Gastroesophageal sphincter (tissue), 4 donors: Measurements from ENCODE around the gene MYBPH. TPM values are rescaled to one million over a fixed set of nuclear protein-coding genes. Genes with fewer than 3 reads are reported as not detected.

Experiments
- ATAC-seq: fragments of 150-250 bp; one replicate; pipeline ENCODE4 v1.9.1; 2016; ENCODE audit warnings: mild to moderate bottlenecking, moderate library complexity
- H3K27ac ChIP-seq, 4 donors: fragments of 200-600 bp; sonication (generic) in 3 of 4; 1 replicate in 3 of 4; 2 replicates in 1 of 4; pipeline ENCODE4 v1.5.1; 2016 to 2019
- H3K27me3 ChIP-seq: fragments of 200-600 bp; sonication (generic); one replicate; pipeline ENCODE4 v1.5.1; 2019
- H3K36me3 ChIP-seq, 2 donors: fragments of 200-600 bp; sonication (generic); one replicate each; pipeline ENCODE4 v1.5.1; 2019; ENCODE audit warnings: control low read depth in 1 of 2
- H3K4me1 ChIP-seq, 3 donors: fragments of 200-600 bp; sonication (generic); 1 replicate in 2 of 3; 2 replicates in 1 of 3; pipeline ENCODE4 v1.5.1; 2016 to 2019; ENCODE audit warnings: control low read depth in 2 of 3
- H3K4me3 ChIP-seq, 2 donors: fragments of 200-600 bp; sonication (generic); one replicate each; pipeline ENCODE4 v1.5.1; 2019; ENCODE audit warnings: mild to moderate bottlenecking in 1 of 2, moderate library complexity in 1 of 2
- H3K9me3 ChIP-seq, 3 donors: fragments of 200-600 bp; sonication (generic); one replicate each; pipeline ENCODE4 v1.5.1; 2017 to 2019; ENCODE audit warnings: control low read depth in 2 of 3
- EP300 ChIP-seq: sonication (generic); formaldehyde crosslinking; IDR thresholded peaks from one replicate; pipeline ENCODE4 v1.6.1; 2017; ENCODE audit warnings: antibody characterized with exemption, mild to moderate bottlenecking
- POLR2A ChIP-seq, 2 donors: fragments of 450-650 bp; IDR thresholded peaks; one replicate each; pipeline ENCODE4 v1.6.1; 2017; ENCODE audit warnings: antibody characterized with exemption in 2 of 2, mild to moderate bottlenecking in 2 of 2, moderate library complexity in 1 of 2
- POLR2AphosphoS5 ChIP-seq: sonication (generic); formaldehyde crosslinking; IDR thresholded peaks from one replicate; pipeline ENCODE4 v1.6.1; 2017; ENCODE audit warnings: antibody characterized with exemption
- WGBS, 2 donors: methylation state at CpG; one replicate each; pipeline ENCODE4 v1.1.5; 2018; ENCODE audit warnings: low coverage in 1 of 2; 5-methylcytosine and 5-hydroxymethylcytosine counted together
- total RNA-seq, 4 donors: library from RNA; depleted of rRNA; stranded (reverse); fragments of >200 nt; gene quantifications; one replicate each; pipeline ENCODE4 v1.1.0, GENCODE V29; 2016
- TF ChIP-seq, protein P1 (sequence below), 4 experiments: fragments of 200-600 bp in 2 of 4; fragments of 450-650 bp in 2 of 4; sonication (generic) in 1 of 4; IDR thresholded peaks; one replicate each; pipeline ENCODE4 v1.5.1; 2017 to 2019; ENCODE audit warnings: antibody characterized with exemption in 4 of 4, mild to moderate bottlenecking in 2 of 4, moderate library complexity in 2 of 4

MYBPH gene
- total RNA-seq, 4 donors from 2014 or later, result not detected

DNA sequence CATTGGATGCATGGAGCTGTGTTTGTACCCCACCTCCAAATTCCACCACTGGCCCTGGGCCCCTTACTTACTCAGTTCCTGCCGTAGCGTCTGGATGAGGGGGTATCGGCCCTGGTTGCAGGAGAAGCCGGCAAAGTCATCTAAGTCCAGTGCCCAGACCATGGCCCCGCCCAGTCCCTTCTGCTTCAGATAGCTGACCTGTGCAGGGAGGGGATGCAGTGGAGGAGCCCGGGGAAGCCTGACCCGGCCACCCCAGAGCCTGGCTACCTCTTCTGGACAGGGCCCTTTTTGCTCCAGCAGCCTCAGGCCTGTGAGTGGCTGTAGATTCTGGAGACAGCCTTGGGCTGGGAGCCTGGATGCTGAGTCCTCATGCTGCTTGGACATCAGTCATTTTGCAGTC is 42.0 kb upstream of the MYBPH start:
- Histone ChIP-seq H3K27ac (no peak overlapping the region), H3K36me3 (no peaks in the 10 kb centered on the region), H3K27me3 (peaks cover 22% of the 10 kb centered on the region), H3K9me3 (no peaks in the 10 kb centered on the region), H3K4me3 (no peak overlapping the region), H3K4me1 (peaks cover 0 to 6% (median 0%) of the 10 kb centered on the region in 3 donors)
- TF ChIP-seq POLR2A (IDR thresholded peaks at IDR 0.05), result no peak
- no peak for TF ChIP-seq EP300
- no peak for TF ChIP-seq POLR2AphosphoS5
- TF ChIP-seq, protein P1, sequence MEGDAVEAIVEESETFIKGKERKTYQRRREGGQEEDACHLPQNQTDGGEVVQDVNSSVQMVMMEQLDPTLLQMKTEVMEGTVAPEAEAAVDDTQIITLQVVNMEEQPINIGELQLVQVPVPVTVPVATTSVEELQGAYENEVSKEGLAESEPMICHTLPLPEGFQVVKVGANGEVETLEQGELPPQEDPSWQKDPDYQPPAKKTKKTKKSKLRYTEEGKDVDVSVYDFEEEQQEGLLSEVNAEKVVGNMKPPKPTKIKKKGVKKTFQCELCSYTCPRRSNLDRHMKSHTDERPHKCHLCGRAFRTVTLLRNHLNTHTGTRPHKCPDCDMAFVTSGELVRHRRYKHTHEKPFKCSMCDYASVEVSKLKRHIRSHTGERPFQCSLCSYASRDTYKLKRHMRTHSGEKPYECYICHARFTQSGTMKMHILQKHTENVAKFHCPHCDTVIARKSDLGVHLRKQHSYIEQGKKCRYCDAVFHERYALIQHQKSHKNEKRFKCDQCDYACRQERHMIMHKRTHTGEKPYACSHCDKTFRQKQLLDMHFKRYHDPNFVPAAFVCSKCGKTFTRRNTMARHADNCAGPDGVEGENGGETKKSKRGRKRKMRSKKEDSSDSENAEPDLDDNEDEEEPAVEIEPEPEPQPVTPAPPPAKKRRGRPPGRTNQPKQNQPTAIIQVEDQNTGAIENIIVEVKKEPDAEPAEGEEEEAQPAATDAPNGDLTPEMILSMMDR (IDR thresholded peaks at IDR 0.05), result no peak
- WGBS, 2 donors, result no CpG with 5 or more reads among the region's 7 CpGs
- ATAC-seq, result no peak

DNA sequence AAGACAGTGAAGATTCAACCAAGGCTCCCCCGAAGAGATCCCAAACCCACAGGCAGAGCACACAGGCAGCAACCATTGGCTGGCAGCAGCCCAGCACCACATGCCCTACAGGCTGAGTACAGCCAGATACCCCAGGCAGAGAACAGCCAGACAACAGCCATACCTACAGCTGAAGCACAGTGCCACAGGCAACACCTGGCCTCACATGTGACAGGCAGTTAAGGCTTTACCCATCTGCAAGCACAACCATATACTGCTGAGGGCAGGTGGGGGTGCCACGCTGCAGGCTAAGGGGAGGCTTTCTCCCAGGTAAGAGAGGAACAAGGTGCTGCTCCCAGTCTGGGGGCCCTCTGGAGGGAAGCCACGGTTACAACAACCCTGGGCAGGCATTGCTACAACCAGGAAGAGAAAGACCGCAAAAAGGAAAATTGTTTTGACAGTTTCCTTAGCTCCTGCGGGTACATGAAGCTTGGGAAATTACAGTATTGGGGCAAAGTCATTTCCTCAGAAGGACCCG is 41.6 kb upstream of the MYBPH start:
- Histone ChIP-seq H3K27ac (no peak overlapping the region), H3K36me3 (no peaks in the 10 kb centered on the region), H3K4me3 (no peak overlapping the region), H3K9me3 (no peaks in the 10 kb centered on the region), H3K4me1 (peaks cover 0 to 6% (median 0%) of the 10 kb centered on the region in 3 donors), H3K27me3 (peaks cover 22% of the 10 kb centered on the region)
- no peak for ATAC-seq
- 20 to 70% methylated on average over 1 to 4 of the region's 6 CpGs for WGBS, 2 donors
- TF ChIP-seq EP300 (no peak), POLR2AphosphoS5 (no peak), POLR2A (IDR thresholded peaks at IDR 0.05) (no peak)
- TF ChIP-seq, protein P1 (IDR thresholded peaks at IDR 0.05), result no peak

DNA sequence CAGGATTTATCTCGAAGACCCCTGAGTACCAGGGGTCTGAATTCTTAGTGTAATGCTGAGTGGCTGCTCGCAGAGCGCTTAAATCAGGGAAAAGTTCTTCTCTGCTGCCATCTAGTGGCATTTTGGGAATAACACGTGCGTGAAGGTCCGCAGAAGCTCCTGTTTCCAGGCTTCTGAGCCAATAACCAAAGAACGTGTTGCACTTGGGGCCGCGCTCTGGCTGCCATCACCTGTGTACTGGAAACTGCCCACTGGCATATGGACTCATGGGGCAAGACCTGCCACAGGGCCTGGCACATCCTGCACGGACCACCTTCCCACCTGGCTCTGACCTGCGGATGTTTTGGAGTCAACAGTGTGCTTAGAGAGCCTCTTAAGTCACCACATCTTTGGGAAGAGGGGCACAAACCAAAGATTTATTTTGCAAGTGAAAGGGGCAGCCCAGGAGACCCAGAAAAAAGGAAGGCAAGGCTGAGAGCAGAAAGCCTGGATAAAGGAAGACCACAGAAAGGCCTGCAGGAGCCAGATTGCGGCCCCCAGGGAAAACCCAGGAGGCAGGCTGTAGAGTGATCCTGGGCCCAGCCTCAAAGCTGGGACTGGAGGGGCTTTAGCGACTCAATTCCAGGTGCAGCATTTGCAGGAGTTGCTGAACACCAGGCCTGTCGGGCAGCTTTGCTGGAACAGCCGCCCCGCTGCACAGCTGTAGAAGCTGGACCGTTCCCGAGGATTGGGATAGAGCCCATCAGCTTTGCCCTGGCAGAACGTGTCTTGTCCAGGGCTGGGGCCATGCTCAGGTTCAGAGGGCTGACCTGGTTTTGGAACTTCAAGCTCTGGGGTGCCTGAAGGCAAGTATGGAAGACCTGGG is 40.9 kb upstream of the MYBPH start:
- 7 to 42% methylated on average over 4 to 10 of the region's 19 CpGs for WGBS, 2 donors
- H3K27me3 ChIP-seq, result peaks cover 22% of the 10 kb centered on the region
- no peaks in the 10 kb centered on the region for H3K36me3 ChIP-seq
- no peak overlapping the region for H3K27ac ChIP-seq
- peaks cover 0 to 6% (median 0%) of the 10 kb centered on the region in 3 donors for H3K4me1 ChIP-seq
- TF ChIP-seq, protein P1 (IDR thresholded peaks at IDR 0.05), result peak in 3 of 4 experiments; percentile 78 to 83 (median 81)
- no peak for TF ChIP-seq EP300
- H3K4me3 ChIP-seq, result no peak overlapping the region
- H3K9me3 ChIP-seq, result no peaks in the 10 kb centered on the region
- peak; percentile 70 for ATAC-seq

DNA sequence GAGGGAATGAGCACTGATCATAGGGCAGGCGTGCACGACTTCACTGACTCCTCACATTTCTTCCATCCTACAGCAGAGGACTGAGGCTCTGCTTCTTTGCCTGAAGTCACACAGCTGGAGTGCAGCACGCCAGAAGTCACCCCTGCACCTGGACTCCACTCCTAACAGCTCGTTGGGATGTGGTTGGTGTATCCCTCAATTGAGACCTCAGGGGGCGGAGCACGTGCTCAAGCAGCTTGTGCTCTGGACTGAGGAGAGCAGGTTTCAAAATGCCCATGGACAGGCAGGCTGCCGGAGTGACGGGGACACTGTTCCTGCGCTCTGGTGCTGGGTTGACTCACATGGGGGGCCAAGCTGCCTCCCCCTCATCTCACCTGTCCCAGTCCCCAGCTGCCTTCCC is 39.9 kb upstream of the MYBPH start:
- Histone ChIP-seq H3K27ac (no peak overlapping the region), H3K36me3 (no peaks in the 10 kb centered on the region), H3K9me3 (no peaks in the 10 kb centered on the region), H3K27me3 (peaks cover 22% of the 10 kb centered on the region), H3K4me3 (no peak overlapping the region), H3K4me1 (peaks cover 0 to 6% (median 0%) of the 10 kb centered on the region in 3 donors)
- TF ChIP-seq, protein P1 (IDR thresholded peaks at IDR 0.05), result no peak
- TF ChIP-seq EP300 (no peak), POLR2AphosphoS5 (no peak), POLR2A (IDR thresholded peaks at IDR 0.05) (no peak)
- no peak for ATAC-seq
- 59 to 80% methylated on average over 1 to 3 of the region's 9 CpGs for WGBS, 2 donors

DNA sequence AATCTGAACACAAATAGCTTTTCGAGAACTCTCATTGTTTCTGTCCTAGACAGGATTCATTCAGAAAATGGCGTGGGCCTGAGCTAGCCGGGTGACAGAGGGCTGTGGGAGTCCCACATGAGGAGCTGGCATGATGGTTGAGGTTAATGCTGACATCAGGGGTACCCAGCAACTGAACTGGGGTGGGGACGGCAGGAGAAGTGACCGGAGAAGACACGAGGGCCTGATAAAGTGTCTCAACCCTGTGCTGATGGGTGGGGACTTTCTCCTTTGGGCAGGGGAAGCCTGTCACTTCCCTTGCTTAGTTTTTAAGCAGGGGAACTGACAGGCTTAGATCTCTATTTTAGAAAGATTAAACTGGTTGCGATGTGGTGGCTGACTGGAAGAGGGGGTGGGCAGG is 39.2 kb upstream of the MYBPH start:
- Histone ChIP-seq H3K4me1 (peaks cover 0 to 6% (median 0%) of the 10 kb centered on the region in 3 donors), H3K4me3 (no peak overlapping the region), H3K9me3 (no peaks in the 10 kb centered on the region), H3K27me3 (peaks cover 22% of the 10 kb centered on the region), H3K36me3 (no peaks in the 10 kb centered on the region), H3K27ac (no peak overlapping the region)
- no peak for ATAC-seq
- TF ChIP-seq, protein P1 (IDR thresholded peaks at IDR 0.05), result no peak
- TF ChIP-seq EP300 (no peak), POLR2AphosphoS5 (no peak), POLR2A (IDR thresholded peaks at IDR 0.05) (no peak)
- WGBS, 2 donors, result 84% methylated on average over 3 to 7 of the region's 7 CpGs
